SU-DHL-6 (cell line): ENCODE results near the gene LHPP.

Source experiments
- H2AFZ ChIP-seq: fragments of 200-600 bp; sonication (generic); 2 replicates; pipeline ENCODE4 v1.6.1; 2014; ENCODE audit warnings: low read depth, mild to moderate bottlenecking, moderate library complexity, mixed read lengths, antibody characterized with exemption, low read length; ENCODE audit not compliant: severe bottlenecking
- H3F3A ChIP-seq: fragments of 200-600 bp; shearing (Covaris generic); 2 replicates; pipeline ENCODE4 v1.6.0; 2016; ENCODE audit warnings: antibody characterized with exemption, mild to moderate bottlenecking; ENCODE audit not compliant: insufficient read depth
- H3K27ac ChIP-seq: fragments of 200-600 bp; sonication (generic); 2 replicates; pipeline ENCODE4 v1.5.1; 2016; ENCODE audit warnings: low read depth, mild to moderate bottlenecking, low read length, moderate library complexity, mixed read lengths
- H3K27me3 ChIP-seq: fragments of 200-600 bp; sonication (generic), shearing (Covaris generic); 2 replicates; pipeline ENCODE4 v1.6.0; 2014; ENCODE audit warnings: mild to moderate bottlenecking, low read length
- H3K36me3 ChIP-seq: fragments of 200-600 bp; sonication (generic); 2 replicates; pipeline ENCODE4 v1.6.1; 2014; ENCODE audit warnings: mild to moderate bottlenecking, low read length, mixed read lengths
- H3K4me2 ChIP-seq: fragments of 300-600, 200-600 bp; shearing (Covaris generic), sonication (generic); 2 replicates; pipeline ENCODE4 v1.6.0; 2014; ENCODE audit warnings: low read length, low read depth, mild to moderate bottlenecking; ENCODE audit not compliant: poor library complexity, severe bottlenecking
- H3K4me3 ChIP-seq: fragments of 200-600 bp; sonication (generic); 2 replicates; pipeline ENCODE4 v1.5.1; 2014; ENCODE audit warnings: antibody characterized with exemption, low read length, mild to moderate bottlenecking, mixed read lengths; ENCODE audit not compliant: insufficient read depth, poor library complexity, severe bottlenecking
- H3K79me2 ChIP-seq: fragments of 200-600 bp; sonication (generic); 2 replicates; pipeline ENCODE4 v1.6.1; 2014; ENCODE audit warnings: mild to moderate bottlenecking, low read length, moderate library complexity; ENCODE audit not compliant: insufficient read depth
- H3K9ac ChIP-seq: fragments of 200-600 bp; sonication (generic); 2 replicates; pipeline ENCODE4 v1.7.0; 2014; ENCODE audit warnings: mild to moderate bottlenecking, low read length
- H3K9me2 ChIP-seq: fragments of 200-600 bp; sonication (generic); replicated peaks from 2 replicates; pipeline ENCODE4 v1.6.1; 2014; ENCODE audit warnings: low read length; ENCODE audit not compliant: insufficient read depth
- H3K9me3 ChIP-seq: fragments of 200-600 bp; sonication (generic); 2 replicates; pipeline ENCODE4 v1.6.1; 2014; ENCODE audit warnings: low read length, mixed read lengths; ENCODE audit not compliant: insufficient read depth
- H4K20me1 ChIP-seq: fragments of 200-600 bp; sonication (generic); 2 replicates; pipeline ENCODE4 v1.6.1; 2014; ENCODE audit warnings: low read depth, mild to moderate bottlenecking, antibody characterized with exemption, low read length, moderate library complexity, mixed read lengths
- CTCF ChIP-seq: fragments of 200-600 bp; sonication (generic); IDR thresholded peaks from one replicate; pipeline ENCODE4 v1.5.1; 2017; ENCODE audit warnings: antibody characterized with exemption, mild to moderate bottlenecking, low read length, moderate library complexity; ENCODE audit not compliant: insufficient read depth, poor library complexity, severe bottlenecking
- EZH2phosphoT487 ChIP-seq: fragments of 200-600 bp; sonication (generic), shearing (Covaris generic); conservative IDR thresholded peaks from 2 replicates; pipeline ENCODE4 v1.6.1; 2018; ENCODE audit warnings: mild to moderate bottlenecking, antibody characterized with exemption, low read length, moderate library complexity, mixed read lengths

The LHPP gene

GRCh38 chr10:124448696-124449169 lies 12.9 kb upstream of the LHPP start:
- Histone ChIP-seq H4K20me1 (no peaks in the 10 kb centered on the region), H3K4me2 (no peak overlapping the region), H3K36me3 (no peaks in the 10 kb centered on the region), H3K9ac (no peak overlapping the region), H3K27me3 (0 out of 2 replicates have a peak, but pooled peaks cover 3% of the 10 kb centered on the region), H2AFZ (no peak overlapping the region), H3K4me3 (no peak overlapping the region), H3K9me3 (no peaks in the 10 kb centered on the region), H3F3A (no peaks in the 10 kb centered on the region), H3K27ac (no peak overlapping the region), H3K79me2 (no peaks in the 10 kb centered on the region), H3K9me2 (no peaks in the 10 kb centered on the region)
- no peak for TF ChIP-seq EZH2phosphoT487

GRCh38 chr10:124449170-124450011 lies 12.2 kb upstream of the LHPP start:
- H3K36me3 ChIP-seq = no peaks in the 10 kb centered on the region

GRCh38 chr10:124450012-124450782 lies 11.4 kb upstream of the LHPP start, which contains the start of gene NKX1-2:
Gene NKX1-2 (minus strand): TSS chr10:124450035. CDS start chr10:124449943, 92 bp downstream.
- Histone ChIP-seq H3K79me2 (no peaks in the 10 kb centered on the region), H3K9me3 (no peaks in the 10 kb centered on the region), H3K9ac (no peak within 1 kb of the TSS), H3K27me3 (0 out of 2 replicates have a peak, but pooled peaks cover 3% of the 10 kb centered on the region), H3K27ac (no peak within 1 kb of the TSS), H3K4me2 (no peak within 1 kb of the TSS), H2AFZ (no peak within 1 kb of the TSS), H4K20me1 (no peaks in the 10 kb centered on the region), H3K9me2 (no peaks in the 10 kb centered on the region), H3K36me3 (no peaks in the 10 kb centered on the region), H3K4me3 (no peak within 1 kb of the TSS), H3F3A (no peaks in the 10 kb centered on the region)
- no peak for TF ChIP-seq CTCF
- no peak for TF ChIP-seq EZH2phosphoT487

More at GRCh38 chr10:124449170-124450011, 12.2 kb upstream of the LHPP start:
- TF ChIP-seq EZH2phosphoT487 = no peak
- no peak for TF ChIP-seq CTCF
- no peak overlapping the region for H2AFZ ChIP-seq
- no peaks in the 10 kb centered on the region for H3F3A ChIP-seq
- no peaks in the 10 kb centered on the region for H4K20me1 ChIP-seq
- H3K79me2 ChIP-seq = no peaks in the 10 kb centered on the region
- no peak overlapping the region for H3K4me2 ChIP-seq
- H3K27ac ChIP-seq = no peak overlapping the region
- H3K4me3 ChIP-seq = no peak overlapping the region
- H3K9me3 ChIP-seq = no peaks in the 10 kb centered on the region
- 0 out of 2 replicates have a peak, but pooled peaks cover 3% of the 10 kb centered on the region for H3K27me3 ChIP-seq
- H3K9ac ChIP-seq = no peak overlapping the region
- H3K9me2 ChIP-seq = no peaks in the 10 kb centered on the region
